Vagina (tissue), 2 donors: ENCODE measurements around the gene TCAIM.

Source experiments
- POLR2A ChIP-seq, 2 donors: fragments of 450-650 bp; IDR thresholded peaks; one replicate each; pipeline ENCODE4 v1.6.1; 2017; ENCODE audit warnings: antibody characterized with exemption in 2 of 2, mild to moderate bottlenecking in 2 of 2, moderate library complexity in 2 of 2
- POLR2AphosphoS5 ChIP-seq, 2 donors: sonication (generic); formaldehyde crosslinking; IDR thresholded peaks; one replicate each; pipeline ENCODE4 v1.9.0; 2017; ENCODE audit warnings: antibody characterized with exemption in 2 of 2, mild to moderate bottlenecking in 2 of 2, low read depth in 1 of 2; ENCODE audit not compliant: insufficient read depth in 1 of 2
- TF ChIP-seq, protein P1 (sequence below), 3 experiments: fragments of 450-650 bp in 2 of 3; fragments of 200-600 bp in 1 of 3; sonication (generic) in 1 of 3; IDR thresholded peaks; one replicate each; pipeline ENCODE4 v1.5.1; 2017 to 2019; ENCODE audit warnings: antibody characterized with exemption in 3 of 3, mild to moderate bottlenecking in 2 of 3, moderate library complexity in 2 of 3

DNA sequence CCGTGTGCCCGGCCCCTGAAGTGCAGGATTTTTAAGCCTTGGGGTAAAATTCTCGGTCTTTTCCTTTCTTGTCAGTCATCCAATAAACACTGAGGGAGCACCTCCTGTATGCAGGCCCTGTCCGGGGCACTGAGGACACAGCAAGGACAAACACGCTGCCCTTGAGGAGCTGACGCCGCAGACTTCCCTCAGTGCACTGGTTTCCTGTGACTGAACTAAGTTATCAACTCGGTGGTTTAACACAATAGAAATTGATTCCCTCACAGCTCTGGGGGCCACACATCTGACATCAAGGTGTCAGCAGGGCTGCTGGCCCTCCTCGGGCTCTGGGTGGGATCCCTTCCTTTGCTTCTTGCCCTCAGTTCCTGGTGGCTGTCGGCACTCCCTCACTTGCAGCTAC, 73.8 kb downstream of the TCAIM start:
- TF ChIP-seq POLR2A (IDR thresholded peaks at IDR 0.05) (no peak), POLR2AphosphoS5 (IDR thresholded peaks at IDR 0.05; ENCODE audit: insufficient read depth in 1 of 2, low read depth in 1 of 2) (no peak)
- TF ChIP-seq, protein P1, sequence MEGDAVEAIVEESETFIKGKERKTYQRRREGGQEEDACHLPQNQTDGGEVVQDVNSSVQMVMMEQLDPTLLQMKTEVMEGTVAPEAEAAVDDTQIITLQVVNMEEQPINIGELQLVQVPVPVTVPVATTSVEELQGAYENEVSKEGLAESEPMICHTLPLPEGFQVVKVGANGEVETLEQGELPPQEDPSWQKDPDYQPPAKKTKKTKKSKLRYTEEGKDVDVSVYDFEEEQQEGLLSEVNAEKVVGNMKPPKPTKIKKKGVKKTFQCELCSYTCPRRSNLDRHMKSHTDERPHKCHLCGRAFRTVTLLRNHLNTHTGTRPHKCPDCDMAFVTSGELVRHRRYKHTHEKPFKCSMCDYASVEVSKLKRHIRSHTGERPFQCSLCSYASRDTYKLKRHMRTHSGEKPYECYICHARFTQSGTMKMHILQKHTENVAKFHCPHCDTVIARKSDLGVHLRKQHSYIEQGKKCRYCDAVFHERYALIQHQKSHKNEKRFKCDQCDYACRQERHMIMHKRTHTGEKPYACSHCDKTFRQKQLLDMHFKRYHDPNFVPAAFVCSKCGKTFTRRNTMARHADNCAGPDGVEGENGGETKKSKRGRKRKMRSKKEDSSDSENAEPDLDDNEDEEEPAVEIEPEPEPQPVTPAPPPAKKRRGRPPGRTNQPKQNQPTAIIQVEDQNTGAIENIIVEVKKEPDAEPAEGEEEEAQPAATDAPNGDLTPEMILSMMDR (IDR thresholded peaks at IDR 0.05) = no peak
